ENCODE results near the gene CXCL9. TPM values are rescaled to one million over a fixed set of nuclear protein-coding genes. Genes with fewer than 3 reads are reported as not detected.
"Not testable (repeated sequence)": the region's sequence is repeated elsewhere in the genome, so short reads cannot be mapped to it uniquely, and the experiment has no call there.

Gene CXCL9
- total RNA-seq, result under 1 TPM in 2 of 4 donors, not detected in 2; 0.14 to 0.21 TPM

DNA sequence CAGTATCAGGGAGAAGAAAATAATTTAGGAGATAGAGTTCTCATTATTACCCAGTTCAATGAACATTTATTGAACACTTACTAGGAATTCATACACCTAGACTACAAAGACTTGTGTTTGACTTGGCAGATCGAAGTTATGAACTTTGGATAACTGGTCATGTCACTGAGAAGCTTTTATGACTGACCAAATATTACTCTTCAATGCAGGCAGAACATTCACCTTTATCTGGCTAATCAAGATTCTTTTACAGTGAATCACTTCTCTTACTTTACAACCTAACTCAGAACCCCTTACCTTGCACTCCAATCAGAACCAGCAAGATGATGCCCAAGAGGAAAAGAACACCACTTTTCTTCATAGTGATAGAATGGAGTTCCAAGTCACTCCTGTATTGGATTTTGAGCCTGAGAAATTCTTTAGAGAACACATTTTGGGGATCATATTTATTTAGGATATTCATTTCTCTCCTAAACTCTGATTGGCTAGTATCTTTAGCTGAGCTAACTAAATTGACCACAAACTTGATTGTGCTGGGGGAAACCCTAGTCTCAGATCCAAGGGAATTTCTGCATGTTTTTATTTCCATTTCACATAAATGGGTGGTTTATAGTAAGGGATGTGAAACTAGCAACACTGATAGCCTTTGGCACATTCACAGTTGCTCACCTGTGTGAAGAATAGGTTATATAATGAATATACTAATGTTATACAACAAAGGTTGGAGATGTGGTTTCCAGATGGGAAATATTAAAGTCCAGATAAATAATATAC is at the start of gene CXCL9:
Gene CXCL9 (minus strand): TSS at position 421 of the 774 bp plus-strand sequence. CDS start 60 bp downstream, at position 361.
- Histone ChIP-seq H3K4me1 (no peaks in the 10 kb centered on the region), H3K4me3 (no peak within 1 kb of the TSS), H3K9me3 (no peaks in the 10 kb centered on the region), H3K27ac (no peak within 1 kb of the TSS), H3K27me3 (no peaks in the 10 kb centered on the region), H3K36me3 (no peaks in the 10 kb centered on the region)
- TF ChIP-seq, protein P1, sequence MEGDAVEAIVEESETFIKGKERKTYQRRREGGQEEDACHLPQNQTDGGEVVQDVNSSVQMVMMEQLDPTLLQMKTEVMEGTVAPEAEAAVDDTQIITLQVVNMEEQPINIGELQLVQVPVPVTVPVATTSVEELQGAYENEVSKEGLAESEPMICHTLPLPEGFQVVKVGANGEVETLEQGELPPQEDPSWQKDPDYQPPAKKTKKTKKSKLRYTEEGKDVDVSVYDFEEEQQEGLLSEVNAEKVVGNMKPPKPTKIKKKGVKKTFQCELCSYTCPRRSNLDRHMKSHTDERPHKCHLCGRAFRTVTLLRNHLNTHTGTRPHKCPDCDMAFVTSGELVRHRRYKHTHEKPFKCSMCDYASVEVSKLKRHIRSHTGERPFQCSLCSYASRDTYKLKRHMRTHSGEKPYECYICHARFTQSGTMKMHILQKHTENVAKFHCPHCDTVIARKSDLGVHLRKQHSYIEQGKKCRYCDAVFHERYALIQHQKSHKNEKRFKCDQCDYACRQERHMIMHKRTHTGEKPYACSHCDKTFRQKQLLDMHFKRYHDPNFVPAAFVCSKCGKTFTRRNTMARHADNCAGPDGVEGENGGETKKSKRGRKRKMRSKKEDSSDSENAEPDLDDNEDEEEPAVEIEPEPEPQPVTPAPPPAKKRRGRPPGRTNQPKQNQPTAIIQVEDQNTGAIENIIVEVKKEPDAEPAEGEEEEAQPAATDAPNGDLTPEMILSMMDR (IDR thresholded peaks at IDR 0.05), result no peak
- TF ChIP-seq POLR2A (IDR thresholded peaks at IDR 0.05), result no peak
- no peak for DNase-seq
- intact Hi-C loops (cut with DNase I; ENCODE audit: low total_unique reads), result no loop called here

DNA sequence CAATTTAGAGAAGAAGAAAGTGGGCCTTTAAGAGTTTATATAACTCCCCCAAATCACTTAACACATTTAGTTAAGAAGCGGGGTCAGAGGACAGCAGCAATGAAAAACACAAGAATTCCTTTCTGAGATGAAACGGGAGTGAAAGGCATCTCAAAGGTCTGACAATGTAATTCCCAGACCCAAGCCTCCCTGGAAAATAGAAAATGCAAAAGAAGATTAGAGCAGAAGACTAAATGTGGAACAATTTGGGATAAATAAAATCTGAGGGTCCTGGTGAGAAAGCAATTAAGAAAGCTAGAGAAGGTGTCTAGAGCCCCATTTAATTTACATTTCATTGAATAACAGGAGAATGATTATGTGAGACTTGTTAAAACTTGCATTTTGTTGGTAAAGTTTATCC is 48.1 kb upstream of the CXCL9 start:
- H3K9me3 ChIP-seq, result no peaks in the 10 kb centered on the region
- intact Hi-C loops (cut with DNase I; ENCODE audit: low total_unique reads), result no loop called here

DNA sequence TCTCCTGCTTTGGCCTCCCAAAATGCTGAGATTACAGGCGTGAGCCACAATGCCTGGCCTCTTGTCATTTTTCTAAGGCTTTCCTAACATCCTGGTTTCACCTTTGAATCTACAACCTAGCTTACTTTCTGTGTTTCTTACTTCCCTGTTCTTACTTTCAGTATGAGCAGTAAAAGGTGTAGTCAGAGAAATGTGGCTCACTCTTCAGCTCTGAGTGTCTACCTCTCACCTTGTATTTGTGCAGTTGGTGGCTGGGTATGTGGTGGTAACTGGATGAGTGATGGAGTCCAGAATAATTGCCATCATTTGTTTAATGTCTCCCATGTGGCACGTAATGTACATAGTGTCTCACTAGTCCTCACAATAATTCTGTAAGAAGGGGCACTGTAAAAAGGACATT is 47.7 kb upstream of the CXCL9 start:
- no peaks in the 10 kb centered on the region for H3K4me1 ChIP-seq
- intact Hi-C loops (cut with DNase I; ENCODE audit: low total_unique reads), result no loop called here
- H3K27me3 ChIP-seq, result peaks cover 0 to 5% of the 10 kb centered on the region in 2 donors
- H3K27ac ChIP-seq, result no peak overlapping the region
- H3K9me3 ChIP-seq, result no peaks in the 10 kb centered on the region
- no peak overlapping the region for H3K4me3 ChIP-seq
- no peak for TF ChIP-seq POLR2A (IDR thresholded peaks at IDR 0.05)
- TF ChIP-seq, protein P1 (IDR thresholded peaks at IDR 0.05), result no peak
- H3K36me3 ChIP-seq, result no peaks in the 10 kb centered on the region
- DNase-seq, result no peak

More for the DNA sequence above, 48.1 kb upstream of the CXCL9 start:
- no peak for DNase-seq
- no peaks in the 10 kb centered on the region for H3K36me3 ChIP-seq
- TF ChIP-seq, protein P1 (IDR thresholded peaks at IDR 0.05), result no peak
- TF ChIP-seq POLR2A (IDR thresholded peaks at IDR 0.05), result no peak
- peaks cover 0 to 5% of the 10 kb centered on the region in 2 donors for H3K27me3 ChIP-seq
- no peak overlapping the region for H3K4me3 ChIP-seq
- H3K4me1 ChIP-seq, result no peaks in the 10 kb centered on the region
- H3K27ac ChIP-seq, result no peak overlapping the region

DNA sequence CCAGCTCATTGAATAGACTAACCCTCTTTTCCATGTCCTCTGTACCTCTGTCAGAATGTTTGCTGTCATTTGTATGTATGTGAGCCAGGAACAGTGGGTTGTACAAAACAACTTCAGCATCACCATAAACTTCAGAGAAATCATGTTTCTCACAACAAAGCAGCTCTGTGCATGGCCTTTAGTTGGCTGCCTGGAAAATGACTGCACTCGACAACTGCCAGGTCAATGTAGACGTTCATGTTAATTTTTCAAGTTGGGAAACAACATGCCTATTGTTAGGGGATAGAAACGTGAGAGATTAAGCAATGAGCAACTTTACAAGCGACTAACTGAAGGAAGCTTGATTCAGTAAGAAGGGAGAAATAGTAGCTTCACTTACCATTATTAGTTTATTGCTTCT is 46.4 kb upstream of the CXCL9 start:
- Histone ChIP-seq H3K9me3 (no peaks in the 10 kb centered on the region), H3K4me3 (no peak overlapping the region), H3K36me3 (no peaks in the 10 kb centered on the region), H3K27me3 (peaks cover 0 to 5% of the 10 kb centered on the region in 2 donors), H3K4me1 (no peaks in the 10 kb centered on the region), H3K27ac (no peak overlapping the region)
- no peak for DNase-seq
- no peak for TF ChIP-seq POLR2A (IDR thresholded peaks at IDR 0.05)
- TF ChIP-seq, protein P1 (IDR thresholded peaks at IDR 0.05), result no peak
- intact Hi-C loops (cut with DNase I; ENCODE audit: low total_unique reads), result no loop called here

DNA sequence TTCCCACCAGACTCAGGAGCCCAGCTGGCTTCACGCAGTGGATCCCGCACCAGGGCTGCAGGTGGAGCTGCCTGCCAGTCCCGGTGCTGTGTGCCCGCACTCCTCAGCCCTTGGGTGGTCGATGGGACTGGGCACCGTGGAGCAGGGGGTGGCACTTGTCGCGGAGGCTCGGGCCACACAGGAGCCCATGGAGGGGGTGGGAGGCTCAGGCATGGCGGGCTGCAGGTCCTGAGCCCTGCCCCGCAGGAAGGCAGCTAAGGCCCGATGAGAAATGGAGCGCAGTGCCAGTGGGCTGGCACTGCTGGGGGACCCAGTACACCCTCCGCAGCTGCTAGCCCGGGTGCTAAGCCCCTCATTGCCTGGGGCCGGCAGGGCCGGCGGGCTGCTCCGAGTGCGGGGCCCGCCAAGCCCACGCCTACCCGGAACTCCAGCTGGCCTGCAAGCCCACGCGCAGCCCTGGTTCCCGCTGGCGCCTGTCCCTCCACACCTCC is 43.3 kb upstream of the CXCL9 start:
- H3K36me3 ChIP-seq; H3K27ac ChIP-seq; H3K4me1 ChIP-seq; DNase-seq; H3K4me3 ChIP-seq; intact Hi-C loops (cut with DNase I; ENCODE audit: low total_unique reads); H3K27me3 ChIP-seq; H3K9me3 ChIP-seq: not testable (repeated sequence)

DNA sequence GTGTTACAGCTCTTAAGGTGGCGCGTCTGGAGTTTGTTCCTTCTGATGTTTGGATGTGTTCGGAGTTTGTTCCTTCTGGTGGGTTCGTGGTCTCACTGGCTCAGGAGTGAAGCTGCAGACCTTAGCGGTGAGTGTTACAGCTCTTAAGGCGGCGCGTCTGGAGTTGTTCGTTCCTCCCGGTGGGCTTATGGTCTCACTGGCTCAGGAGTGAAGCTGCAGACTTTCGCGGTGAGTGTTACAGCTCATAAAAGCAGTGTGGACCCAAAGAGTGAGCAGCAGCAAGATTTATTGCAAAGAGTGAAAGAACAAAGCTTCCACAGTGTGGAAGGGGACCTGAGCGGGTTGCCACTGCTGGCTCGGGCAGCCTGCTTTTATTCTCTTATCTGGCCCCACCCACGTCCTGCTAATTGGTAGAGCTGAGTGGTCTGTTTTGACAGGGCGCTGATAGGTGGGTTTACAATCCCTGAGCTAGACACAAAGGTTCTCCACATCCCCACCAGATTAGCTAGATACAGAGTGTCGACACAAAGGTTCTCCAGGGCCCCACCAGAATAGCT is 42.6 kb upstream of the CXCL9 start:
- H3K36me3 ChIP-seq; H3K9me3 ChIP-seq; DNase-seq; H3K4me1 ChIP-seq; H3K4me3 ChIP-seq; H3K27me3 ChIP-seq; H3K27ac ChIP-seq; intact Hi-C loops (cut with DNase I; ENCODE audit: low total_unique reads): not testable (repeated sequence)

DNA sequence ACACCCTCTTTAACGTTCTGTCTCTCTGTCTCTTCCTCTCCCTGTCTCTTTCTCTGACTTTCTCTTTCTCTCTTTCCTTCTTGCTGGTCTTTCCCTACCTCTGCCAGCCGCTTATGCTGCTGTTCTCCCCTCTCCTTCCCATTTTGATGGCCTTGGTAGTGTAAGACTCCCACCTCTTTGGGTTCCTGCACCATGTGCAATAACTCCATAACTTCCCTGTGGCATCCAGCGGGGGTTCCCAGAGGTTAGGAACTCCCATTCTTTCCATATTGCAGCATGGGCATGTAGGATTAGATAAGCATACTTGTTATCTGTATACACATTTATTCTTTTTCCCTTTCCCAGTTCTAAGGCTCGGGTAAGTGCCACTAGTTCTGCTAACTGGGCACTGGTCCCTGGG is 37.4 kb upstream of the CXCL9 start:
- intact Hi-C loops (cut with DNase I; ENCODE audit: low total_unique reads), result not testable (repeated sequence)

DNA sequence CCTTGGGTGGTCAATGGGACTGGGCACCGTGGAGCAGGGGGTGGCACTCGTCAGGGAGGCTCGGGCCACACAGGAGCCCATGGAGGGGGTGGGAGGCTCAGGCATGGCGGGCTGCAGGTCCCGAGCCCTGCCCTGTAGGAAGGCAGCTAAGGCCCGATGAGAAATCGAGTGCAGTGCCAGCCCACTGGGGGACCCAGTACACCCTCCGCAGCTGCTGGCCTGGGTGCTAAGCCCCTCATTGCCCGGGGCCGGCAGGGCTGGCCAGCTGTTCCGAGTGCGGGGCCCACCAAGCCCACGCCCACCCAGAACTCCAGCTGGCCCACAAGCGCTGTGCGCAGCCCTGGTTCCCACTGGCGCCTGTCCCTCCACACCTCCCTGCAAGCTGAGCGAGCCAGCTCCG is 36.0 kb upstream of the CXCL9 start:
- intact Hi-C loops (cut with DNase I; ENCODE audit: low total_unique reads); H3K27ac ChIP-seq; H3K9me3 ChIP-seq; H3K27me3 ChIP-seq; H3K36me3 ChIP-seq; H3K4me3 ChIP-seq; DNase-seq; H3K4me1 ChIP-seq: not testable (repeated sequence)

More for the DNA sequence above, 37.4 kb upstream of the CXCL9 start:
- H3K4me3 ChIP-seq, H3K27ac ChIP-seq, H3K9me3 ChIP-seq, H3K4me1 ChIP-seq, H3K27me3 ChIP-seq, DNase-seq, H3K36me3 ChIP-seq: not testable (repeated sequence)

All from uterus (tissue), 4 donors.